HCT116 (cell line): ENCODE results near the gene ST3GAL6. TPM values are rescaled to one million over a fixed set of nuclear protein-coding genes. Genes with fewer than 3 reads are reported as not detected.

Experiments used
- ATAC-seq: fragments of 200-7000 bp; cut with Tn5 transposase; 2 replicates; pipeline ENCODE4 v1.9.1; 2020; ENCODE audit warnings: mild to moderate bottlenecking, moderate library complexity
- BruUV-seq: library from RNA; stranded (reverse); fragments of 400-500 nt; replicated peaks from 2 replicates; lab custom pipeline; 2021; lab: Mats Ljungman, UMichigan
- CTCF ChIA-PET: fragments of 300-600 bp; sonication (Branson Sonifier 250); formaldehyde crosslinking; loops from one replicate; lab custom pipeline; 2021; ENCODE audit warnings: antibody characterized with exemption; lab: Charles Lee
- POLR2A ChIA-PET: fragments of 300-600, 350-600 bp; sonication (Branson Sonifier 250); formaldehyde crosslinking; loops from one replicate; lab custom pipeline; 2021; ENCODE audit warnings: antibody characterized with exemption; lab: Charles Lee
- RAD21 ChIA-PET, 2 experiments: fragments of 300-600 bp; sonication (Branson Sonifier 250); formaldehyde crosslinking; loops; one replicate each; lab custom pipeline; 2023; ENCODE audit warnings: low total read pairs in 2 of 2; ENCODE audit not compliant: uncharacterized antibody in 2 of 2, unreplicated experiment in 2 of 2, low non-redundant PET in 1 of 2; lab: Charles Lee
- DNase-seq: peaks from one replicate; pipeline ENCODE4 v3.0.0-alpha.2; 2010; ENCODE audit warnings: low read depth, low spot score
- H2AFZ ChIP-seq: fragments of 200-600 bp; shearing (Covaris generic), sonication (generic); 2 replicates; pipeline ENCODE4 v1.6.1; 2017; ENCODE audit warnings: low read depth, mixed run types, mixed read lengths, antibody characterized with exemption, low read length; ENCODE audit not compliant: poor library complexity, severe bottlenecking
- H3K27ac ChIP-seq: 2 replicates; pipeline ENCODE4 v1.5.1; 2012; ENCODE audit warnings: low read depth, low read length
- H3K27me3 ChIP-seq: fragments of 200-600 bp; sonication (generic); 2 replicates; pipeline ENCODE4 v1.6.1; 2016; ENCODE audit warnings: mixed run types, low read length, mixed read lengths; ENCODE audit not compliant: insufficient read depth
- H3K36me3 ChIP-seq, 2 experiments: fragments of 200-500 bp in 1 of 2; fragments of 200-600 bp in 1 of 2; sonication (Bioruptor generic) in 1 of 2; sonication (generic) in 1 of 2; 2 replicates each; pipeline versions ENCODE4 v1.5.1 to v1.6.1; 2014 to 2016; ENCODE audit warnings: low read length in 2 of 2, inconsistent platforms in 1 of 2, mixed read lengths in 1 of 2, mixed run types in 1 of 2; ENCODE audit not compliant: insufficient read depth in 2 of 2, control insufficient read depth in 1 of 2
- H3K4me1 ChIP-seq, 2 experiments: fragments of 200-600 bp in 1 of 2; sonication (generic) in 1 of 2; 2 replicates each; pipeline versions ENCODE4 v1.5.1 to v1.6.1; 2012 to 2017; ENCODE audit warnings: low read length in 2 of 2, inconsistent platforms in 1 of 2, mild to moderate bottlenecking in 1 of 2, mixed read lengths in 1 of 2, mixed run types in 1 of 2, moderate library complexity in 1 of 2; ENCODE audit not compliant: insufficient read depth in 2 of 2, control insufficient read depth in 1 of 2
- H3K4me2 ChIP-seq: fragments of 200-600 bp; sonication (generic); 2 replicates; pipeline ENCODE4 v1.6.1; 2017; ENCODE audit warnings: mixed run types, low read length, mixed read lengths
- H3K4me3 ChIP-seq, 2 experiments: fragments of 200-600 bp in 1 of 2; sonication (generic) in 1 of 2; replicated peaks in 1 of 2; 2 replicates each; pipeline ENCODE4 v1.5.1; 2011 to 2016; ENCODE audit warnings: low read length in 2 of 2, control low read depth in 1 of 2, low read depth in 1 of 2, mild to moderate bottlenecking in 1 of 2, mixed read lengths in 1 of 2, mixed run types in 1 of 2
- H3K79me2 ChIP-seq: fragments of 200-600 bp; sonication (generic); 2 replicates; pipeline ENCODE4 v1.6.1; 2017; ENCODE audit warnings: mild to moderate bottlenecking, mixed run types, low read length, moderate library complexity, mixed read lengths; ENCODE audit not compliant: insufficient read depth
- H3K9ac ChIP-seq: fragments of 200-600 bp; sonication (generic); 2 replicates; pipeline ENCODE4 v1.6.1; 2016; ENCODE audit warnings: low read length, mixed read lengths
- H3K9me2 ChIP-seq: fragments of 200-600 bp; sonication (generic), shearing (Covaris generic); 2 replicates; pipeline ENCODE4 v1.6.1; 2017; ENCODE audit warnings: mixed run types, mild to moderate bottlenecking, moderate library complexity; ENCODE audit not compliant: insufficient read depth
- H3K9me3 ChIP-seq, 2 experiments: fragments of 200-500 bp in 1 of 2; fragments of 200-600 bp in 1 of 2; sonication (Bioruptor generic) in 1 of 2; sonication (generic) in 1 of 2; 2 replicates each; pipeline ENCODE4 v1.6.1; 2014 to 2017; ENCODE audit warnings: low read length in 2 of 2, mixed read lengths in 2 of 2, inconsistent platforms in 1 of 2, low read depth in 1 of 2, mild to moderate bottlenecking in 1 of 2, mixed run types in 1 of 2, moderate library complexity in 1 of 2; ENCODE audit not compliant: control insufficient read depth in 1 of 2, insufficient read depth in 1 of 2
- H4K20me1 ChIP-seq: fragments of 200-600 bp; sonication (generic), shearing (Covaris generic); 2 replicates; pipeline ENCODE4 v1.6.1; 2017; ENCODE audit warnings: mixed run types, mild to moderate bottlenecking, moderate library complexity; ENCODE audit not compliant: insufficient read depth
- CBX3 ChIP-seq: IDR thresholded peaks from 2 replicates; pipeline ENCODE4 v1.6.1; 2012; ENCODE audit warnings: low read depth
- CEBPB ChIP-seq: IDR thresholded peaks from 2 replicates; pipeline ENCODE4 v1.6.1; 2012; ENCODE audit warnings: low read depth
- EGR1 ChIP-seq: IDR thresholded peaks from 2 replicates; pipeline ENCODE4 v1.6.1; 2012; ENCODE audit warnings: low read depth
- EZH2 ChIP-seq: fragments of 200-600 bp; sonication (generic); IDR thresholded peaks from 2 replicates; pipeline ENCODE4 v1.6.1; 2017; ENCODE audit warnings: antibody characterized with exemption, mixed run types
- FOSL1 ChIP-seq: IDR thresholded peaks from 2 replicates; pipeline ENCODE4 v1.6.1; 2012; ENCODE audit warnings: low read depth
- JUND ChIP-seq: IDR thresholded peaks from 2 replicates; pipeline ENCODE4 v1.6.1; 2012
- MAX ChIP-seq: IDR thresholded peaks from 2 replicates; pipeline ENCODE4 v1.6.1; 2012
- POLR2A ChIP-seq: IDR thresholded peaks from 2 replicates; pipeline ENCODE4 v1.7.0; 2011; ENCODE audit warnings: borderline replicate concordance; ENCODE audit not compliant: insufficient read depth, insufficient read length; ENCODE audit errors: extremely low read depth
- RAD21 ChIP-seq: IDR thresholded peaks from 2 replicates; pipeline ENCODE4 v1.6.1; 2012; ENCODE audit warnings: low read depth, mild to moderate bottlenecking
- REST ChIP-seq: IDR thresholded peaks from 2 replicates; pipeline ENCODE4 v1.6.1; 2012; ENCODE audit warnings: low read depth
- SIN3A ChIP-seq: IDR thresholded peaks from 2 replicates; pipeline ENCODE4 v1.6.1; 2012; ENCODE audit warnings: low read depth
- SP1 ChIP-seq: IDR thresholded peaks from 2 replicates; pipeline ENCODE4 v1.6.1; 2012; ENCODE audit warnings: low read depth
- TCF7L2 ChIP-seq: IDR thresholded peaks from 2 replicates; pipeline ENCODE4 v1.7.0; 2011; ENCODE audit warnings: borderline replicate concordance, inconsistent platforms; ENCODE audit not compliant: insufficient read depth, insufficient read length; ENCODE audit errors: extremely low read depth
- YY1 ChIP-seq: IDR thresholded peaks from 2 replicates; pipeline ENCODE4 v1.6.1; 2011; ENCODE audit warnings: low read length, low read depth, moderate library complexity, mild to moderate bottlenecking; ENCODE audit not compliant: insufficient replicate concordance; ENCODE audit errors: extremely low read depth
- ZFX ChIP-seq: fragments of 450-650 bp; IDR thresholded peaks from 2 replicates; pipeline ENCODE4 v1.6.1; 2017
- ZNF274 ChIP-seq: fragments of 200-500 bp; sonication (Bioruptor generic); IDR thresholded peaks from 2 replicates; pipeline ENCODE4 v1.6.1; 2014; ENCODE audit warnings: mild to moderate bottlenecking, low read depth, low read length, inconsistent platforms
- intact Hi-C: fragments of 100-400 bp; cut with micrococcal nuclease; formaldehyde crosslinking; loops from 2 replicates; pipeline ENCODE4 v1.10.0; 2022
- total RNA-seq: library from RNA; stranded (reverse); gene quantifications from one replicate; pipeline ENCODE4 v1.2.1, GENCODE V29; 2021; ENCODE audit not compliant: unreplicated experiment
- TF ChIP-seq, protein P1 (sequence below): IDR thresholded peaks from 2 replicates; pipeline ENCODE4 v1.6.1; 2011; ENCODE audit warnings: mild to moderate bottlenecking, low read length, moderate library complexity; ENCODE audit not compliant: insufficient replicate concordance; ENCODE audit errors: extremely low read depth
- TF ChIP-seq, protein P2 (sequence below): IDR thresholded peaks from 2 replicates; pipeline ENCODE4 v1.6.1; 2012
- TF ChIP-seq, protein P3 (sequence below), 3 experiments: fragments of 200-600 bp in 1 of 3; sonication (generic) in 1 of 3; IDR thresholded peaks in 2 of 3; conservative IDR thresholded peaks in 1 of 3; 2 replicates each; pipeline ENCODE4 v1.5.1; 2012 to 2017; ENCODE audit warnings: low read depth in 2 of 3, low read length in 2 of 3, antibody characterized with exemption in 1 of 3, borderline replicate concordance in 1 of 3, control low read depth in 1 of 3, mild to moderate bottlenecking in 1 of 3, mixed read lengths in 1 of 3, mixed run types in 1 of 3, moderate library complexity in 1 of 3; ENCODE audit not compliant: insufficient read depth in 1 of 3

ST3GAL6 gene
- total RNA-seq, 1 experiment from 2014 or later: 10.6 TPM

DNA sequence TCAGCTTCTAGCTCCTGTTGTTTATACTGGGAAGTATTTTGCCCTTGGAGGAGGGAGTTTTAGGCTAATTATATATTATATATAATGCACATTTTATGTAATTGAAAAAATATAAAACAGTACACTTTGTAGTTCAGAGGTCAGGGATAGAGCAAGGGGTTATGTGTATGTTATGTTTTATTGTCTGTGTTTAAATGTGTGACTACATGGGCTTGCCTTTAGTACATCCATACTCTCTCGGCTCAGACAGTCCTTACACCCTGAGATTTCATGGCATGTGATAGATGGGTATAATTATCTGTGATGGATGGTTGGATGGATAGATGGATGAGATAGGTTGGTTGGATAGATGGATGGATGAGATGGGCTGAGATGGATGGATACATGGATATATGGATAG is 17.4 kb upstream of the ST3GAL6 start:
- Histone ChIP-seq H3K9me2 (no peaks in the 10 kb centered on the region), H3K79me2 (0 out of 2 replicates have a peak, but pooled peaks cover 3% of the 10 kb centered on the region), H4K20me1 (no peaks in the 10 kb centered on the region), H2AFZ (no peak overlapping the region), H3K9ac (no peak overlapping the region), H3K27ac (no peak overlapping the region), H3K4me3 (no peak overlapping the region), H3K9me3 (no peaks in the 10 kb centered on the region), H3K4me2 (no peak overlapping the region), H3K36me3 (no peaks in the 10 kb centered on the region), H3K4me1 (peaks cover 5 to 22% of the 10 kb centered on the region in 2 experiments; a peak in 3 of 4 replicates), H3K27me3 (no peaks in the 10 kb centered on the region)
- POLR2A ChIA-PET: no interaction called here
- intact Hi-C loops: no loop called here
- TF ChIP-seq RAD21: no peak
- no peak for TF ChIP-seq MAX
- no peak for TF ChIP-seq ZNF274
- no peak for TF ChIP-seq REST
- TF ChIP-seq ZFX: no peak
- TF ChIP-seq JUND: no peak
- TF ChIP-seq CEBPB: no peak
- TF ChIP-seq, protein P1, sequence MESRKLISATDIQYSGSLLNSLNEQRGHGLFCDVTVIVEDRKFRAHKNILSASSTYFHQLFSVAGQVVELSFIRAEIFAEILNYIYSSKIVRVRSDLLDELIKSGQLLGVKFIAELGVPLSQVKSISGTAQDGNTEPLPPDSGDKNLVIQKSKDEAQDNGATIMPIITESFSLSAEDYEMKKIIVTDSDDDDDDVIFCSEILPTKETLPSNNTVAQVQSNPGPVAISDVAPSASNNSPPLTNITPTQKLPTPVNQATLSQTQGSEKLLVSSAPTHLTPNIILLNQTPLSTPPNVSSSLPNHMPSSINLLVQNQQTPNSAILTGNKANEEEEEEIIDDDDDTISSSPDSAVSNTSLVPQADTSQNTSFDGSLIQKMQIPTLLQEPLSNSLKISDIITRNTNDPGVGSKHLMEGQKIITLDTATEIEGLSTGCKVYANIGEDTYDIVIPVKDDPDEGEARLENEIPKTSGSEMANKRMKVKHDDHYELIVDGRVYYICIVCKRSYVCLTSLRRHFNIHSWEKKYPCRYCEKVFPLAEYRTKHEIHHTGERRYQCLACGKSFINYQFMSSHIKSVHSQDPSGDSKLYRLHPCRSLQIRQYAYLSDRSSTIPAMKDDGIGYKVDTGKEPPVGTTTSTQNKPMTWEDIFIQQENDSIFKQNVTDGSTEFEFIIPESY: no peak
- no peak for TF ChIP-seq YY1
- no peak for TF ChIP-seq EZH2
- TF ChIP-seq, protein P2, sequence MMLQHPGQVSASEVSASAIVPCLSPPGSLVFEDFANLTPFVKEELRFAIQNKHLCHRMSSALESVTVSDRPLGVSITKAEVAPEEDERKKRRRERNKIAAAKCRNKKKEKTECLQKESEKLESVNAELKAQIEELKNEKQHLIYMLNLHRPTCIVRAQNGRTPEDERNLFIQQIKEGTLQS: no peak
- TF ChIP-seq SP1: no peak
- TF ChIP-seq CBX3: no peak
- TF ChIP-seq, protein P3, sequence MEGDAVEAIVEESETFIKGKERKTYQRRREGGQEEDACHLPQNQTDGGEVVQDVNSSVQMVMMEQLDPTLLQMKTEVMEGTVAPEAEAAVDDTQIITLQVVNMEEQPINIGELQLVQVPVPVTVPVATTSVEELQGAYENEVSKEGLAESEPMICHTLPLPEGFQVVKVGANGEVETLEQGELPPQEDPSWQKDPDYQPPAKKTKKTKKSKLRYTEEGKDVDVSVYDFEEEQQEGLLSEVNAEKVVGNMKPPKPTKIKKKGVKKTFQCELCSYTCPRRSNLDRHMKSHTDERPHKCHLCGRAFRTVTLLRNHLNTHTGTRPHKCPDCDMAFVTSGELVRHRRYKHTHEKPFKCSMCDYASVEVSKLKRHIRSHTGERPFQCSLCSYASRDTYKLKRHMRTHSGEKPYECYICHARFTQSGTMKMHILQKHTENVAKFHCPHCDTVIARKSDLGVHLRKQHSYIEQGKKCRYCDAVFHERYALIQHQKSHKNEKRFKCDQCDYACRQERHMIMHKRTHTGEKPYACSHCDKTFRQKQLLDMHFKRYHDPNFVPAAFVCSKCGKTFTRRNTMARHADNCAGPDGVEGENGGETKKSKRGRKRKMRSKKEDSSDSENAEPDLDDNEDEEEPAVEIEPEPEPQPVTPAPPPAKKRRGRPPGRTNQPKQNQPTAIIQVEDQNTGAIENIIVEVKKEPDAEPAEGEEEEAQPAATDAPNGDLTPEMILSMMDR (IDR thresholded peaks at IDR 0.05 in 2 of 3, conservative IDR thresholded peaks at IDR 0.05 in 1 of 3; ENCODE audit: borderline replicate concordance in 1 of 3, insufficient read depth in 1 of 3, low read depth in 2 of 3, low read length in 2 of 3): no peak
- TF ChIP-seq EGR1: no peak
- no peak for TF ChIP-seq FOSL1
- TF ChIP-seq POLR2A: no peak
- TF ChIP-seq TCF7L2: no peak
- TF ChIP-seq SIN3A: no peak
- RAD21 ChIA-PET: no interaction called here
- DNase-seq (no peak), ATAC-seq (no peak)
- no TSS peak for BruUV-seq
- CTCF ChIA-PET: no interaction called here
